GM21526 (cell line): ENCODE measurements around the gene C16orf96.

Experiments used
- ATAC-seq: cut with Tn5 transposase; IDR thresholded peaks from one replicate; pipeline ENCODE4 v1.9.1; 2021; ENCODE audit warnings: moderate library complexity; ENCODE audit not compliant: unreplicated experiment, low FRiP score

C16orf96 gene

DNA sequence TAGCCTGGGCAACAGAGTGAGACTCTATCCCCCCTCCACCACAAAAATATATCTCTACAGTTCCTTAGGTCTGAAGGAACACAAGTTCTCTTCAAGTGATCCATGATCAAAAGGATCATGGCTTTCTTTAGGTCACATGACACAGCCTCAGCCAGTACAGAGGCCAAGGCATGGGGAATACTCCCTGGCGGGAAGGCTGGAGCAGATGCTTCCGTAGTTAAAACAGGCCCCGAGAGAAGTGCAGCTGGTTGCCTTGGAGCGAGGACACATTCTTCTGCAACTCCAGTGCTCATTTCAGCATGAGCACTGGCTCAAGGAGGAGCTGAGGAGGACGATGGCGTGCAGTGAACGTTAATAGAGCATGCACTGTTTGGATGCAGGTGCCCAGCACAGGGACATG, 31.1 kb upstream of the C16orf96 start:
- no peak for ATAC-seq

DNA sequence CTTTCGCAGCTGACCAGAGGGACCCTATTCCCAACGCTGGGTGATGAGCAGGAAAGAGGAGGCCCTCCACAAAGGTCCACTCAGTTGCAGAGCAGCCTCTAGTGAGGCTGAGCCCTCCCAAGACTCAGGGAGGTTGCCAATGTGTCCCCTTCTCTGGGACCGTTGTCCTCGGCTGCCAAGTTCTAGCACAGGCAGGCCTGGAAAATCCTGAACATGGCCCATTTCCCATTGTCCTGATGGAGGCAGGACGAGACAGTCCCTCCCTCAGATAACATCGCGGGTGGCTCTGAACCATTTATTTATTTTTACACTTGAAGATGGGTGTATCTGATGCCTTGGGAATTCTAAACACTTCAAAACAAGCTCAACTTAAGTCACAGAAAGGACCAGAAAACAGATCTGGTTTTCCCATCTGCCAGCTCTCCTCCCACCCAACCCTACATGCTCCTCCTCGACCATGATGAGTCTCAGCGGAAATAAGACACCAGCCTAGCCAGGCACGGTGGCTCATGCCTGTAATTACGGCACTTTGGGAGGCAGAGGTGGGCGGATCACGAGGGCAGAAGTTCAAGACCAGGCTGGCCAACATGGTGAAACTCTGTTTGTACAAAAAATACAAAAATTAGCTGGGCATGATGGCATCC, 30.4 kb upstream of the C16orf96 start:
- no peak for ATAC-seq

DNA sequence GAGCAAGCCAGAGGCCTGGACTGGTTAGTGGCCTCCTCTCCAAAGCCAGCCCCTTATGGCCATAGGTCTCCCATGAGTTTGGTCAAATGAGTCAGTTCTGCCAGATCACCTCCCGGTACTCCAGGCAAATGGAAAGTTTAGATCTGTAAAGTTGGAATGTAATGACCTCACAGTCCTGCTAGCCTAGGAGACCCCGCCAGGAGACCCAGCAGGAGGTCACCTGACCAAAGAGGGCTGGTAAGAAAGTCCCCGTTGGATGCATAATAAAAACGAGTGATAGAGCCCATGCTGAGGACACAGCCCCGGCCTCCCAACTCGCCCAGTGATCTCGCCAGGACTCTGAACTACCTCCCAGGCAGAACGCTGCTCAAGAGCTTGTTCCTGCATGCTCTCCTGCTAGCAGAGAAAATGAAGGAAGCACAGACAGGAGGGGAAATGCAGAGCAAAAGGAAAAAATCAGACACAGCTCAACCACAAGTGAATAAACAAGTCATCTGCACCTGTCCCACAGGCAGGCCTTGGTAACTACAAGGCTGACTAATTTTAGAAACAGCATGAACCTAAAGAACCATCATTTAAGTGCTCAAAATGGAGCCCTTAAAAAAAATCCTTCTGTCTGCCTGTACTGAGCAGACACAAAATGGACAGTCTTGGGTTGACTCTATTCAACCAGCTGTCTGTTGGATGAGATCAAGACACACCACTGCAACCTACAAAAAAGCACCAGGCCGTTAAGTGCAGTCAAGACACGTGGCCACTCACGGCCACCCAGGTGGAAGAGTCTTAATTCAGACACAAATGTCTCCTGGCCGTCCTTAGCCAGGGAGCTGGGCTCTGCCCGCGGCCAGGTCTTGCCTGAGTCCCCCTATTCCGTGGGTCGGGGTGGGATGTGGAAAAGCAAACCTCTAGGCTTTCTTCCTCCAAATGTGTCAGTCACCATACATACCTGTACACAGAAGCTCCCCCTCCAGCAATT, 26.8 kb upstream of the C16orf96 start:
- ATAC-seq, result no peak

- no peak for ATAC-seq
These were observed 24.3 kb upstream of the C16orf96 start for GRCh38 chr16:4531811-4532210.

GRCh38 chr16:4532238-4532637, 23.9 kb upstream of the C16orf96 start:
- ATAC-seq, result no peak

DNA sequence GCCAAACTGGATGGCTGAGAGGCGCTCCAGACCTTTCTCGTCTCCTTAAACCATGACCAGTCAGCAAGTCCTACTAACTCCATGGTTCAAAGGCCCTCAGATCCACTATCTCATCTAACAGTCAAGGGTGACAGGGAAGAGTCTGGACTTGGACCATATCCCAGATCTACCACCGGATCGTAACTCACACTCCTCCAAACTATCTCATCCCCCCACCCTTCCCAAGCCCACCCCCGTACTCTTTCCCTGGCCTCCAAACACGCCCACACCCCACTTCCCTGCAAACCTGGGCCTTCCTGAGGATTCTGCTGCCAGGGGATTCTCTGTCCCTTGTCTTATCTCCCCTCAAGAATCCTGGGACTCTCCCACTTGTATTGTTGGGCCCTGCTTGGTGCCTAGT, 22.6 kb upstream of the C16orf96 start:
- ATAC-seq, result no peak

DNA sequence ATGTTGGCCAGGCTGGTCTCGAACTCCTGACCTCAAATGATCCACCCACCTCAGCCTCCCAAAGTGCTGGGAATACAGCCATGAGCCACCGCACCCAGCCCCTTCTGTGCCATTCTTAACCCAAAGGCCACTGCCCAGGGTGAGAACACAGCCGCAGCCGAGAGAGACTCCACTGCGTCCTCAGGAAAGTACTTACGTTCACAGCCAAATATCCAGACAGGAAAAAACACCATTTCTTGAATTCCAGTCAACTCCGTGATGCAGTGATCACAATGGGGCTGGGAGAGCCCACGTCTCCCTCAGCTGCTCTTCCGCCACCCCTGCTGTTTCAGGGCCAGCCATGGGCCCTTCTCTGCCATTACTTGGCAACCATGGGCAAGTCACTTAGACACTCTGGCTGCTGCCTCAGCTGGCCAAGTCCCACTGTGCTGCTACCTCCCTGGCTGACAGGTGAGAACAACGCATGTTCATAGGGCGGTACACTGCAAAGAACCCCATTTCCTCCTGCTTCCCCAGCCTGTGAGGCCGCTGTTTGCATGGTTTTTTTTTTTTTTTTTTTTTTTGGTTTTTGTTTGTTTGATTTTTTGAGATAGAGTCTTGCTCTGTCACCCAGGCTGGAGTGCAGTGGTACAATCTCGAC, 21.9 kb upstream of the C16orf96 start:
- no peak for ATAC-seq

- ATAC-seq, result no peak
These were observed 20.5 kb upstream of the C16orf96 start for GRCh38 chr16:4535627-4536108.

DNA sequence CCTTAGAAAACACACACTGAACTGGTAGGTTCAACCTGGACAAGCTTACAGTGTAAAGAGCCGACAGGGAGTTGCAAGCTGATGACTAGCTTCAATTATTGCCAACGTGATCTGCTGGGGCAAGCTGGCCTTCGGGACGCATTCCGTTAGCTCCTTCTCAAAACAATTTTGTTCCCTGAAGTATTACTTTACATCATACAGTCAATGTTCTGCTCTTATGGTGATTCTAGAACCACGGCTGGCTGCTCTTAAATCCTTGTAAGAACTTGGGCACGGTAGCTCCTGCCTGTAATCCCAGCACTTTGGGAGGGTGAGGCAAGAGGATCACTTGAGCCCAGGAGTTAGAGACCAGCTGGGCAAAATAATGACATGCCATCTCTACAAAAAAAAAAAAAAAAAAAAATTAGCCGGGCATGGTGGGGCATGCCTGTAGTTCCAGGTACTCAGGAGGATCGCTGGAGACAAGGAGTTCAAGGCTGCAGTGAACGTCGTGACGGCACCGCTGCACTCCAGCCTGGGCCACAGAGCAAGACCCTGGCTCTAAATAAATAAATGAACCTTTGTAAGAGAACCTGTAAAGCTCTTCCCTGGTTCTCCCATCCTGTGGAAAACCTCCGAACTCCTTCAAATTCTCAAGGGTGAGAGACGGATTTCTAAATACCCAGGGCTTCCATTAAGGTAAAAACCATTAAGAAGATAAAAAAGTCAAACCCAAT, 19.6 kb upstream of the C16orf96 start:
- ATAC-seq, result no peak

- ATAC-seq, result no peak
These were observed 18.5 kb upstream of the C16orf96 start for GRCh38 chr16:4537376-4538343.

DNA sequence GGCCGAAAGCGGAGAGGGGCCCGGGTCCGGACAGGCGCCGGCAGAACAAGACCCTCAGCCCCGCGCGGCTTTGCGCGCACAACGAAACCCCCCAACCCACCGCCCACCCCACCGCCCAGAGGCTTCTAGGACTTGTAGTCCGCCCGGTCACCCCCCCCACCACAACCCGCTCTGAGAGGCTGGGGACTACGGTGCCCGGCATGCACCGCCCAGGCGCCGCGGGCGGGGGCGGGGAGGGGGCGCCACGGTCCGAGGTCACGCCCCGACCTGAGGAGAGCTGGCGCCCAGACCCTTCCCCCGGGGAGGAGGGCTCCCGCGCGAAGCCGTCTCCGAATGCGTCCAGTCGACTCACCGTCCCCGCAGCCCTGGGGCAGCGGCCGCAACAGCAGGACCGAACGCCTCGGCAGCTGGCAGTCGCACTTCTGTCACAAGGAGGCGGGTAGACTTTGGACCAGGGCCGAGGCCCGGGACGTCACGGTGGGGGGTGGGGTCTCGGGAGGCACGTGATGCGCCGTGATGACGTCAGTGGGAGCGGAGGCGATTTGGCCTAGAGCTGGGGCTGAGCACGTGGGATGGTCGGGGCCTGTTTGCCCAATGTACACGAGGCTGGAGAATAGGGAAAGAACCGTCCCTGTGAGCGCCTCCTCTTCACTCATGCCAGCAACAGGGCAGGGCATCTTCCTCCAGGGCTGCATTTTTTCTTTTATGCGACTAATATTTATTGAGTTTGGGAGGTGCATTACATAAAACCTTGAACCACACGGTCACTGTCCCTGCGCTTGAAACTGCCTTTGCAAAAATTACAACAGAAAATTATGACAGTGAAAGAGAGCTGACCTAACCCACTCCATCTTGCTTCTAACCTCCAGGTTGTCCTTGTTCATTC, 17.5 kb upstream of the C16orf96 start, which contains the start of gene CDIP1:
Gene CDIP1 (minus strand): TSS at position 424 of the 886 bp plus-strand sequence. CDS start 24,643 bp downstream, outside the sequence.
- ATAC-seq, result peak; percentile 80

- no peak for ATAC-seq
These were observed 16.3 kb upstream of the C16orf96 start for GRCh38 chr16:4539716-4540284.

- no peak for ATAC-seq
These were observed 11.7 kb upstream of the C16orf96 start for GRCh38 chr16:4544473-4544872.

DNA sequence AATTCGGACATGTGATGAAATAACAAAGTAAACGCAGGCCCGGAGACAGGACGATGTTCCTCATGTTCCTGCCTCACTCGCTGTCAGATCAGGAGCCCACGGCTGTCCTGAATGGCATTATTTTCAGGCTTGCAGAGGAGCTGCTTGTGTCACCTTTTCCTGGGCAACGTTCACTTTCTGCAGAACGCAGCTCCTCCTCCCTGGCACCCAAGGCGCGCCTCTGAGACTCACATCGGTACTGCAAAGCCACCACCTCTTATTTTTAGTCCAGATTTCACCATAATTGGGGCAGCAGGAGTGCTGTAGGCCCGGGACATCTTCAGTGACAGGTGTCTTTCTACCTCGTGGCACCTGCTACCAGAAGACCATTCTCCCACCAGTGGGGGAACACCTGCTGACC, 8.0 kb upstream of the C16orf96 start:
- no peak for ATAC-seq

GRCh38 chr16:4550591-4550990, 5.5 kb upstream of the C16orf96 start:
- ATAC-seq, result no peak

- ATAC-seq, result no peak
These were observed 3.6 kb upstream of the C16orf96 start for GRCh38 chr16:4552541-4552940.

GRCh38 chr16:4556580-4556979, 440 bp downstream of the C16orf96 start:
- no peak for ATAC-seq

- ATAC-seq, result no peak
These were observed 1.8 kb downstream of the C16orf96 start for GRCh38 chr16:4557973-4558372.
